HG03159 (cell line): ENCODE results near the gene NCBP2L.
A peak's percentile ranks its signal among the peaks of the same experiment; 100 is the strongest.

Source experiments
- ATAC-seq: cut with Tn5 transposase; IDR thresholded peaks from one replicate; pipeline ENCODE4 v1.9.1; 2021; ENCODE audit warnings: mild to moderate bottlenecking, moderate library complexity; ENCODE audit not compliant: unreplicated experiment

The NCBP2L gene

DNA sequence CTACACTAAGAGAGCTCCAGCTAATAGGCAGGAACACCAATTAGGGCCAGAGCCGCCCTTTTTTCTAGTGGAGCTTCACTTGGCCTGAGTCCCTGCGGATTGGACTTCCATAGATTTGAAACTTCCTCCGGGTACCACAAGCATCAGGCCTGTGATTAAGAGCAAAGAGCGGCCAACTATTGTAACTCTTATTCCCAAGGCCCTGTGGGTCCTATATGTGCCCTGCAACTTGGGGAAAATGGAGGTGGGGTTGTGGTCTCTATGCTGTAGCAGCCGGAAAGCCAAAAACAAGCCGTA, at the start of gene NCBP2L:
Gene NCBP2L (plus strand): TSS at position 198 of the 297 bp plus-strand sequence. CDS start 16,488 bp downstream, outside the sequence.
- no peak for ATAC-seq

DNA sequence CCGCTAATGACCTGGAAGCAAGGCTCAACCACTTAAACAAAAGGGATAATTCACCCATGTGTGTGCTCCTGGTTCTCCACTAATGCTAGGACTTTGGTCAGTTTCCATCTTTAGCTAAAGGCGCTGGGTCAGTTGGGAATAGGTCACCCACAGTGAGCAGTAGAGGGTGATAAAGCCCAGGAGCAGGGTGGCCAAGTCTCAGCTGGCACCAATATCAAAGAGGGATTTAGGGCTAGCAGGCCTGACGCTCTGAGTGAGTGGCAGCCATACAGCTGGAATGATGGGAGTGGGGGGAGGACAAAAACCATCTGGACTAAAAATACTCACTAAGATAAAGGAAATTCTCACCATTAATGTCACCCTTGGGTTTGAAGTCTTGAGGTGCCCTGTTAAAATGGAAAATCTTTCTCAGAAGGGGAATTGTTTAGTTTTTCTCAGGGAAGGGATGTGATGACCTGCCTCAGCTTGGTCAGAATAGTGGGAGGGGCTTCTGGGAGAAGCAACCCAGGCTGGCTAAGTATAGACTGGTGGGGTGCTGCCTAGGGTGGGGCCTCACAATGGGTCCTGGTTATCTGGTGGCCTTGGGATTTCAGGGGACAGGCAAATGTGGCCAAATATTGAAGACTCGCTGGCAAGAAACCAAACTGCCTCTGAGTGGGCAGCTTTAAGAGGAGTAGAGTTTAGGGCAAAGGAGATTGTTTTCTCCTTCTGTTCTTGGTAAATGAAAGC, 49.0 kb upstream of the NCBP2L start:
- ATAC-seq: no peak

DNA sequence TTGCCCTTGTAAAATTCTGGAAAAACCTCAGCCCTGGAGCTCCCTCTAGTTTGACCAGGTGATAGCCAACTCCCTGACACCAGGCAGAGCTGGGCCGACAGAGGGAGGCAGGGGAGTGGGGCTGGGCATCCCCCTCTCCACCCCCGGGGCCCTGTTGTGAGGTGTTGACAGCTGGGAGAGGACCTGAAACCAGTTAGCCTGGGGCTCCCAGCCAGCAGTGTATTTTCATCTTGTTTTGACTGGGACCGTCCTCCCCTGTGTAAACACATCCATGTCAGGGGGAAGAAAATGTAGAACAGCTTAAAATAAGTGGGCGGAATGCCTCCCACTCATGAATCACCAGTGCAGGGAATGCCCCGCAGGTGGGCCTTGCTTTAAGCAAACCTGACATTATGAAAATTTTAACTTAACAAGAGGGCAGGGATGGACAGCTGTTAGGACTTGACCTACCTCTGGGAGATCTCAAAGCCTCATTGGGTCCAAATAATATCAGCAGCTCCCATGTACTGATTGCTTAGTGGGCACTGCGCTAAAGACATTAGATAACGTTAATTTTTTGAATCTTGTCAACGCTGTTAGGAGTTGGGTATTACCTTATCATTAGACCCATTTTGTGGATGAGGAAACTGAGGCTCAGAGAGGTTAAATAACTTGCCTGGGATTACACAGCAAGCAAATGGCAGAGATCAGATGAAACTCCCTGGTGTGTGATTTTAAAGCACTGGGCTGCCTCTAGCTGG, 47.8 kb upstream of the NCBP2L start:
- ATAC-seq: peak; percentile 58

- no peak for ATAC-seq
Observed at GRCh38 chrX:107730298-107730655, 47.3 kb upstream of the NCBP2L start.

- no peak for ATAC-seq
Observed at GRCh38 chrX:107730991-107731766, 46.4 kb upstream of the NCBP2L start.

DNA sequence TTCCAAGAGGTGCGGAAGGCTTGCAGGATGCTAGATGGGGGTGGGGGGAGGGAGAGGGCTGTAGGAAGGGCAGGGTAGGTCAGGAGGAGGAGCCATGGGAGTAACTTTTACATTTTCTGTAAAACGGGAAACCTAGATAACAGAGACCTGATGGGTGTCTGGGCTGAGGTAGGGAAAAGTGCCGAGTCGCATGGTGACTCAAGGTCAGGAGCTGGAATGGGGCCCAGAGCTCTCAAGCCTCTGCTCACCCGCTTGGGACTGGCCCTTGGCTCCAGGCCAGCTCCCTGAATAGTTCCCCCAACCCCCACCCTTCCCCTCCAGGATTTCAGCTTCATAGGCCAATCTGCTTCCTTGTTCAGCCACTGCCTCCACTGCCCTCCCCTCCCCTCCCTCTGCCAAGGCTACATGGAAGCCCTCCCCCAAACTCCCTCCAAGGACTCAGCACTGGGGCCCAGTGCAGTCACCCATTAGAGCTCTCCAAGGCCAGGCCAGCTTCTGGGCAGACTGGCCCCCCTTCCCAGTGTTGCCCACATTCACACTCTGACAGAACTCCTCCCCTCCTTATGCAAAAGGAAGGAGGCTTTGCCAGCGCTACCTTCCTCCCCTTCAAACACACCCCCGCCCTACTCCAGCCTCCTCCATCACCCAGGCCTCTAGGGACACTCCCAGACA, 45.6 kb upstream of the NCBP2L start:
- no peak for ATAC-seq

GRCh38 chrX:107733686-107734085, 43.8 kb upstream of the NCBP2L start:
- no peak for ATAC-seq

DNA sequence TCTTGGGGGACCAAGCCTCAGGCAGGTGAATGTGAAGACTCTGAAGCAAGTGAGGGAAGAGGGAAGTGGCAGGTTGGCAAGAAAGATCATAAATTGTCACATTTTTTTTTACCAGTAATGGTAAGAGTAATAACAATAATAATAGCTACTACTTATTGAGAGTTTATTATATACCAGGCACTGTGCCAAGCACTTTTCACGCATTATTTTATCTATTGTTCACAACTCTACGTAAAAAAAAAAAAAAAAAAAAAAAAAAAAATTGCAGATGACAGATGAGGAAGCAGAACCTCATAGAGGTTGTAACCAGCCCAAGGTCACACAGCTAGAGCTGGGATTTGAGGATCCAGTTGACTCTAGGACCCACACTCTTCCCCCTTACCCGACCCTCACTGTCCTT, 42.9 kb upstream of the NCBP2L start:
- ATAC-seq: no peak

GRCh38 chrX:107736781-107737531, 40.6 kb upstream of the NCBP2L start:
- ATAC-seq: no peak

GRCh38 chrX:107738272-107738671, 39.3 kb upstream of the NCBP2L start:
- ATAC-seq: no peak

DNA sequence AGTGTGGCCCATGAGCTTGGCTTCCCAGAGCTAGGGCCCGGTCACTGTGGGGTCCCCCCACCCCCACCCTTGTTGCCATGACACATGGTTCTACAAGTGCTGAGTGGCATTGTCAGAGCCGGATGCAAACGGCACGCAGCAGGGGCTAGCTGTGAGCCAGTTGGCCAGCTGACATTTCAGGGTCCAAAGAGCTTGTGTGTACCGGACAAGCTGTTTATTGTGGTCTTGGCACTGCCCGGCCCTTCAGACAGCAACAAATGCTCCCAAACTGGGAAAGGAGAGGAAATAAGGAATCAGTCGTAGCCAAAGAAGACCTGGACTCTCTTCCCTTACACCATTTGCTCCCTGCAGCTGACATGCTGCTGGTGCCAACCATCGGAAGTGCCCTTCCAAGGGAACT, 38.8 kb upstream of the NCBP2L start:
- no peak for ATAC-seq

- no peak for ATAC-seq
Observed at GRCh38 chrX:107739541-107739940, 38.0 kb upstream of the NCBP2L start.

DNA sequence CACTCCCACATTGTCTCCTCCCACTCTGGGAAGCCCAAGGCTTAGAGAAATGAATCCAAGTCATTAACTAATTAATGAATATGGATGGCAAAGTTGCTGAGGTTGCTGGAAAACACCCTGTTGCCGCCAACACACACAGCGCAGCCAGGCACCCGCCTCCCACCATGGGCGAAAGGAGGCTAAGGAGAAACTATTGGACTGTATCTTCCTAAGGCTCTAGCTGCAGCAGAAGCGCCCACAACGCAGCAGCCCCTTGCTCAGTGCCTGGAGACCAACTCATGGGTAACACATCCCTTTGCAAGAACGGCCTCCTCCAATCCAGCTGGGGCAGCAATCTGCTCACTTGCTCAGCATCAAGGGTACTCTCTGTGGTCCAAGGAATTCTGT, 36.1 kb upstream of the NCBP2L start:
- peak; percentile 17 for ATAC-seq

- no peak for ATAC-seq
Observed at GRCh38 chrX:107742700-107743191, 34.8 kb upstream of the NCBP2L start.

GRCh38 chrX:107743995-107744394, 33.5 kb upstream of the NCBP2L start:
- no peak for ATAC-seq

- no peak for ATAC-seq
Observed at GRCh38 chrX:107744868-107745267, 32.7 kb upstream of the NCBP2L start.

DNA sequence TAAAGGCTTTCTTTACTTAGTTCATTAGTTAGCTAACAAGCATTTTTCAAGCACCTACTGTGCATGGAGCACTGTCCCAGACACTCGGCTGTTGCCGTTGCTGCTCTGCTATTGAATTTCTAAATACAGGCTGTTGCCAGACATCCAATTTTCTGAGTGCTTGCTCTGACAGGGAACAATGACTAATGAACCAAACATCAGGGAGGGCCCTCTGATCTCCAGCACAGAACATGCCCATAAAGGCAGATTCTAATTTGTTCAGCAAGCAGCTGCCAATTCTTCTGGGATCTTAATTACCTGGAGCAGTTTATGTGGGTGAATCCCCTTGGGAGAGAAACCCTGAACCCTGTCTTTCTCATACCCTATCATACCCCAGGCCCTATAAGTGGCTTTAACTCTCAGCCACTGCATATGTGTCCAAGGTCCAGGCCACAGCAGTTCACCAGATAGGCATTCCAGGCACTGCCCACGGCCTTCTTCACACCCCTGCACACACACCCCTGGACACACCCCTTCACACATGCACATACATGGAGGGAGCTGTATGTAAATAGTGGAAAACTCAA, 29.9 kb upstream of the NCBP2L start:
- ATAC-seq: no peak

DNA sequence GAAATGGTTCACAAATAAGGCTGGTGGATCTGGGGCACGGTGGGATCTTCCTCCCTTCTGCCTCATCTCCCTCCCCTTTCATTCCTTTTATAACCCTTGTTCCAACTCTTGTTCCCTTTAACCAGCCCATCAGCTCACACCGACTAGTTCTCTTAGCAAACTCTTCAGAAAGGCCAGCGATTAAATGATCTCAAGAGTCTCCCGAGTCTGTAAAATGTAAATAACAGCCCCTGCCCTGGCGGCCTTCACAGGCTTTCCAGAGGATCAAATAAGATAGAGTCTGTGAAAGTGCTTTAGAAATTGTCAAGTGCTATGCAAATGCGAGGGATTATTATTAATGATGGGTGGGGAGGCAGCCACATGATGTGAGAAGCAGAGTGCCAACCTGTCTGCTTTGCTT, 29.0 kb upstream of the NCBP2L start:
- no peak for ATAC-seq

- ATAC-seq: no peak
Observed at GRCh38 chrX:107750263-107750662, 27.3 kb upstream of the NCBP2L start.

DNA sequence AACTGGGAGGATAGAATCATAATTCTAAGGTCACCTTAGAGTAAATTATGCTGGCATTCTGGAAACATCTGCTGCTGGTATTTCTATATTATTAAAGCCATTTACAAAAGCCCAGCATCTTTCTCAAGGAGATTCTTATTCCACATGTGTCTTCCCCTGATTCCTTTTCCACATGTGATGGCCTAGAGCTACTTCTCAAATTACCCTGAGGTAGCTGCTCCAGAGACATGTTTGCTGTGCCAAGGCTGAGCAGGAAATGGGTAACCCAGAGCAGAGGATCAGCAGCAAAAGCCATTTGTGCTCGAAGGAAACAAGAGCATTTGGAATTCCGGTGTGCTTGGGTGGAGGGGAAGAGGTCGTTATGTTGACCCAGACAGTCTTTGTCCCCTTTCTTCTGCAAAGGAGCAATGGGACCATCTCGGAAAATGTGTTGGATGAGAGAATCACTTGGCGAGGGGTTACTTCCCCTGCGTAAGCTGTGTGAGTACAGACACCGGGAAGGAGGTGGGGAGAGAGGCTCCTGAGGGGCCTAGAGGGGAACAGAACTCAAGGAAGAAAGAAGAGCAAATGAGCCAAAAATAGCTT, 26.6 kb upstream of the NCBP2L start:
- no peak for ATAC-seq
